ENCODE results near the gene ZNF213. TPM values are rescaled to one million over a fixed set of nuclear protein-coding genes. Genes with fewer than 3 reads are reported as not detected.
"Not testable (repeated sequence)": the region's sequence is repeated elsewhere in the genome, so short reads cannot be mapped to it uniquely, and the experiment has no call there.

ZNF213 gene
- total RNA-seq, 2 experiments from 2014 or later: 6.1 to 7.5 TPM

GRCh38 chr16:3175157-3176093 is 40.6 kb downstream of the ZNF213 start:
- intact Hi-C loops (cut with micrococcal nuclease): no loop called here
- no peak for TF ChIP-seq CTCF (IDR thresholded peaks at IDR 0.05)
- CTCF ChIA-PET: no interaction called here
- peaks cover 34% of the 10 kb centered on the region for H3K4me1 Mint-ChIP-seq (ENCODE audit: low read depth)
- H3K27ac Mint-ChIP-seq: no peak overlapping the region
- H3K9me3 Mint-ChIP-seq: no peaks in the 10 kb centered on the region
- ATAC-seq (no peak), DNase-seq (peak; percentile 77)
- H3K4me3 Mint-ChIP-seq: peak overlapping the region; percentile 60
- no peaks in the 10 kb centered on the region for H3K36me3 Mint-ChIP-seq (ENCODE audit: low read depth)
- POLR2A ChIA-PET: no interaction called here
- peaks cover 52% of the 10 kb centered on the region for H3K27me3 Mint-ChIP-seq

GRCh38 chr16:3179651-3180050 is 44.8 kb downstream of the ZNF213 start:
- Mint-ChIP-seq H3K9me3 (no peaks in the 10 kb centered on the region), H3K27me3 (peaks cover 74% of the 10 kb centered on the region), H3K4me1 (ENCODE audit: low read depth) (peaks cover 22% of the 10 kb centered on the region), H3K27ac (no peak overlapping the region), H3K4me3 (no peak overlapping the region), H3K36me3 (ENCODE audit: low read depth) (peaks cover 1% of the 10 kb centered on the region)
- intact Hi-C loops (cut with micrococcal nuclease): loop anchor here (10.0 kb wide), 1 partner anchor 325 kb away; the partner anchor contains the start of gene CLUAP1
- ChIA-PET CTCF (interaction anchor here (1.3 to 1.5 kb wide), 3 partner anchors 13 to 148 kb away, joined by 3 to 4 read pairs (median 4); no protein-coding TSS in a partner anchor), POLR2A (interaction anchor here (0.8 kb wide), 1 partner anchor 30 kb away, joined by 3 read pairs; no protein-coding TSS in a partner anchor)
- ATAC-seq: no peak
- TF ChIP-seq CTCF (IDR thresholded peaks at IDR 0.05): no peak
- no peak for DNase-seq

- Mint-ChIP-seq H3K27ac (no peak overlapping the region), H3K36me3 (ENCODE audit: low read depth) (peaks cover 1% of the 10 kb centered on the region), H3K27me3 (peaks cover 69% of the 10 kb centered on the region), H3K4me1 (ENCODE audit: low read depth) (peaks cover 18% of the 10 kb centered on the region), H3K4me3 (no peak overlapping the region), H3K9me3 (no peaks in the 10 kb centered on the region)
- intact Hi-C loops (cut with micrococcal nuclease): loop anchor here (10.0 kb wide), 1 partner anchor 324 kb away; the partner anchor contains the start of gene CLUAP1
- DNase-seq (peak; percentile 49), ATAC-seq (no peak)
- no peak for TF ChIP-seq CTCF (IDR thresholded peaks at IDR 0.05)
- POLR2A ChIA-PET: no interaction called here
- CTCF ChIA-PET: interaction anchor here (1.3 to 1.5 kb wide), 2 partner anchors 14 to 51 kb away, joined by 3 to 4 read pairs; no protein-coding TSS in a partner anchor
These were observed 45.6 kb downstream of the ZNF213 start for GRCh38 chr16:3180445-3180878.

GRCh38 chr16:3182293-3182607 is 47.4 kb downstream of the ZNF213 start:
- POLR2A ChIA-PET: interaction anchor here (0.6 to 2.6 kb wide), 3 partner anchors 10 to 363 kb away, joined by 3 to 9 read pairs (median 3); no protein-coding TSS in a partner anchor
- peaks cover 20% of the 10 kb centered on the region for H3K4me1 Mint-ChIP-seq (ENCODE audit: low read depth)
- not testable (repeated sequence) for DNase-seq; H3K9me3 Mint-ChIP-seq; H3K36me3 Mint-ChIP-seq (ENCODE audit: low read depth); ATAC-seq
- intact Hi-C loops (cut with micrococcal nuclease): loop anchor here (10.0 kb wide), 1 partner anchor 323 kb away; the partner anchor contains the start of gene CLUAP1
- H3K27me3 Mint-ChIP-seq: peaks cover 67% of the 10 kb centered on the region
- CTCF ChIA-PET: interaction anchor here (0.6 to 2.9 kb wide), 6 partner anchors 9 to 272 kb away, joined by 3 to 12 read pairs (median 4); no protein-coding TSS in a partner anchor
- peak overlapping the region; percentile 83 for H3K4me3 Mint-ChIP-seq
- peak overlapping the region; percentile 62 for H3K27ac Mint-ChIP-seq

GRCh38 chr16:3182608-3183444 is 48.0 kb downstream of the ZNF213 start:
- peak overlapping the region; percentile 62 for H3K27ac Mint-ChIP-seq
- POLR2A ChIA-PET: interaction anchor here (0.6 to 2.6 kb wide), 6 partner anchors 9 to 164 kb away, joined by 3 to 9 read pairs (median 3); no protein-coding TSS in a partner anchor
- peak; percentile 75 for DNase-seq

More at GRCh38 chr16:3182608-3183444, 48.0 kb downstream of the ZNF213 start:
- Mint-ChIP-seq H3K4me1 (ENCODE audit: low read depth) (peaks cover 25% of the 10 kb centered on the region), H3K27me3 (peaks cover 66% of the 10 kb centered on the region), H3K36me3 (ENCODE audit: low read depth) (peaks cover 1% of the 10 kb centered on the region), H3K4me3 (peak overlapping the region; percentile 83), H3K9me3 (no peaks in the 10 kb centered on the region)
- TF ChIP-seq CTCF (IDR thresholded peaks at IDR 0.05): peak; percentile 47
- CTCF ChIA-PET: interaction anchor here (0.6 to 2.9 kb wide), 9 partner anchors 10 to 271 kb away, joined by 3 to 12 read pairs (median 3); no protein-coding TSS in a partner anchor
- peak; percentile 65 for ATAC-seq
- intact Hi-C loops (cut with micrococcal nuclease): loop anchor here (10.0 kb wide), 1 partner anchor 322 kb away; the partner anchor contains the start of gene CLUAP1

Measured in activated CD8-positive, alpha-beta T cell treated with anti-CD3 and anti-CD28 coated beads for 36 hours (primary cell).